BLaER1 treated with 17β-estradiol and CSF1 and Interleukin-3, amounts not matched to agents 10 nM and 100 nM (cell line): ENCODE data around the gene TMEM212.

Experiments
- H3K27ac ChIP-seq, 11 experiments: shearing (Covaris generic); formaldehyde crosslinking; 2 replicates each; pipeline ENCODE4 v1.8.1; 2022
- H3K27me3 ChIP-seq, 11 experiments: shearing (Covaris generic); formaldehyde crosslinking; 2 replicates each; pipeline ENCODE4 v1.8.1; 2022
- H3K36me3 ChIP-seq, 11 experiments: shearing (Covaris generic); formaldehyde crosslinking; 2 replicates each; pipeline ENCODE4 v1.8.1; 2022
- H3K4me1 ChIP-seq, 10 experiments: shearing (Covaris generic); formaldehyde crosslinking; 2 replicates each; pipeline ENCODE4 v1.8.1; 2022
- H3K4me2 ChIP-seq, 11 experiments: shearing (Covaris generic); formaldehyde crosslinking; 2 replicates each; pipeline ENCODE4 v1.8.1; 2022
- H3K4me3 ChIP-seq, 10 experiments: shearing (Covaris generic); formaldehyde crosslinking; 2 replicates each; pipeline ENCODE4 v1.8.1; 2022
- H3K9ac ChIP-seq, 11 experiments: shearing (Covaris generic); formaldehyde crosslinking; 2 replicates each; pipeline ENCODE4 v1.8.1; 2022
- H3K9me3 ChIP-seq, 11 experiments: shearing (Covaris generic); formaldehyde crosslinking; replicated peaks in 1 of 11; 2 replicates each; pipeline ENCODE4 v1.8.1; 2022
- H4K20me1 ChIP-seq, 11 experiments: shearing (Covaris generic); formaldehyde crosslinking; 2 replicates each; pipeline ENCODE4 v1.8.1; 2022
- Cebpa-rat ChIP-seq, 11 experiments: shearing (Covaris generic); IDR thresholded peaks; 2 replicates each; pipeline ENCODE4 v1.8.1; 2022

Gene TMEM212

GRCh38 chr3:171815973-171816595 is 27.1 kb upstream of the TMEM212 start:
- peaks cover 0 to 3% (median 0%) of the 10 kb centered on the region in 11 experiments; a peak in 2 of 22 replicates for H3K27me3 ChIP-seq
- H3K4me1 ChIP-seq = peaks cover 22 to 31% (median 28%) of the 10 kb centered on the region in 10 experiments
- H3K9ac ChIP-seq = no peak overlapping the region
- no peak overlapping the region for H3K4me2 ChIP-seq
- no peak overlapping the region for H3K4me3 ChIP-seq
- no peaks in the 10 kb centered on the region for H4K20me1 ChIP-seq
- no peak for TF ChIP-seq Cebpa-rat (IDR thresholded peaks at IDR 0.05)
- no peaks in the 10 kb centered on the region for H3K36me3 ChIP-seq
- H3K27ac ChIP-seq = no peak overlapping the region
- H3K9me3 ChIP-seq = peaks cover 7 to 23% (median 16%) of the 10 kb centered on the region in 11 experiments; a peak in 18 of 22 replicates

- H3K4me1 ChIP-seq = peaks cover 14 to 20% (median 17%) of the 10 kb centered on the region in 10 experiments
- TF ChIP-seq Cebpa-rat (IDR thresholded peaks at IDR 0.05) = no peak
- no peak overlapping the region for H3K27ac ChIP-seq
- no peaks in the 10 kb centered on the region for H4K20me1 ChIP-seq
- H3K9ac ChIP-seq = no peak overlapping the region
- no peaks in the 10 kb centered on the region for H3K36me3 ChIP-seq
- no peak overlapping the region for H3K4me2 ChIP-seq
- no peaks in the 10 kb centered on the region for H3K27me3 ChIP-seq
- H3K9me3 ChIP-seq = peaks cover 7 to 23% (median 16%) of the 10 kb centered on the region in 11 experiments; a peak in 18 of 22 replicates
- no peak overlapping the region for H3K4me3 ChIP-seq
Measured at GRCh38 chr3:171817074-171817800, 25.9 kb upstream of the TMEM212 start.

GRCh38 chr3:171821044-171821443 is 22.1 kb upstream of the TMEM212 start:
- no peak overlapping the region for H3K9ac ChIP-seq
- H4K20me1 ChIP-seq = no peaks in the 10 kb centered on the region
- TF ChIP-seq Cebpa-rat (IDR thresholded peaks at IDR 0.05) = no peak
- no peak overlapping the region for H3K4me3 ChIP-seq
- H3K36me3 ChIP-seq = no peaks in the 10 kb centered on the region
- H3K9me3 ChIP-seq = peaks cover 1 to 14% (median 8%) of the 10 kb centered on the region in 11 experiments; a peak in 15 of 22 replicates
- H3K4me1 ChIP-seq = peaks cover 0 to 4% (median 0%) of the 10 kb centered on the region in 10 experiments; a peak in 2 of 20 replicates
- no peak overlapping the region for H3K4me2 ChIP-seq
- no peaks in the 10 kb centered on the region for H3K27me3 ChIP-seq
- no peak overlapping the region for H3K27ac ChIP-seq

GRCh38 chr3:171821778-171822358 is 21.3 kb upstream of the TMEM212 start:
- H4K20me1 ChIP-seq = no peaks in the 10 kb centered on the region
- no peak for TF ChIP-seq Cebpa-rat (IDR thresholded peaks at IDR 0.05)
- H3K9me3 ChIP-seq = peaks cover 0 to 14% (median 7%) of the 10 kb centered on the region in 11 experiments; a peak in 13 of 22 replicates
- H3K4me1 ChIP-seq = peaks cover 0 to 4% (median 0%) of the 10 kb centered on the region in 10 experiments; a peak in 2 of 20 replicates
- H3K36me3 ChIP-seq = no peaks in the 10 kb centered on the region
- no peak overlapping the region for H3K4me3 ChIP-seq
- no peak overlapping the region for H3K9ac ChIP-seq
- no peak overlapping the region for H3K27ac ChIP-seq
- H3K4me2 ChIP-seq = no peak overlapping the region
- no peaks in the 10 kb centered on the region for H3K27me3 ChIP-seq

- Histone ChIP-seq H3K4me3 (no peak overlapping the region), H3K4me1 (peaks cover 0 to 4% (median 0%) of the 10 kb centered on the region in 10 experiments; a peak in 3 of 20 replicates), H3K9me3 (peaks cover 0 to 12% (median 6%) of the 10 kb centered on the region in 11 experiments; a peak in 13 of 22 replicates), H4K20me1 (no peaks in the 10 kb centered on the region), H3K4me2 (no peak overlapping the region), H3K27ac (no peak overlapping the region), H3K36me3 (no peaks in the 10 kb centered on the region), H3K9ac (no peak overlapping the region), H3K27me3 (no peaks in the 10 kb centered on the region)
- TF ChIP-seq Cebpa-rat (IDR thresholded peaks at IDR 0.05) = no peak
Measured at GRCh38 chr3:171822431-171823106, 20.6 kb upstream of the TMEM212 start.

- no peak overlapping the region for H3K27ac ChIP-seq
- H3K4me3 ChIP-seq = no peak overlapping the region
- H3K4me1 ChIP-seq = peaks cover 1 to 14% (median 5%) of the 10 kb centered on the region in 10 experiments; a peak in 17 of 20 replicates
- H3K36me3 ChIP-seq = no peaks in the 10 kb centered on the region
- H4K20me1 ChIP-seq = no peaks in the 10 kb centered on the region
- no peaks in the 10 kb centered on the region for H3K9me3 ChIP-seq
- no peak for TF ChIP-seq Cebpa-rat (IDR thresholded peaks at IDR 0.05)
- H3K9ac ChIP-seq = no peak overlapping the region
- no peak overlapping the region for H3K4me2 ChIP-seq
- H3K27me3 ChIP-seq = no peaks in the 10 kb centered on the region
Measured at GRCh38 chr3:171824116-171824515, 19.0 kb upstream of the TMEM212 start.

- H3K4me3 ChIP-seq = no peak overlapping the region
- H3K9me3 ChIP-seq = no peaks in the 10 kb centered on the region
- peaks cover 8 to 21% (median 12%) of the 10 kb centered on the region in 10 experiments for H3K4me1 ChIP-seq
- no peak for TF ChIP-seq Cebpa-rat (IDR thresholded peaks at IDR 0.05)
- no peak overlapping the region for H3K27ac ChIP-seq
- no peaks in the 10 kb centered on the region for H3K36me3 ChIP-seq
- H4K20me1 ChIP-seq = no peaks in the 10 kb centered on the region
- H3K9ac ChIP-seq = no peak overlapping the region
- H3K4me2 ChIP-seq = no peak overlapping the region
- no peaks in the 10 kb centered on the region for H3K27me3 ChIP-seq
Measured at GRCh38 chr3:171824824-171825221, 18.3 kb upstream of the TMEM212 start.

GRCh38 chr3:171825222-171825828 is 17.8 kb upstream of the TMEM212 start:
- no peak for TF ChIP-seq Cebpa-rat (IDR thresholded peaks at IDR 0.05)
- H3K4me3 ChIP-seq = no peak overlapping the region
- H3K9ac ChIP-seq = no peak overlapping the region
- no peaks in the 10 kb centered on the region for H3K36me3 ChIP-seq
- no peak overlapping the region for H3K4me2 ChIP-seq
- peaks cover 13 to 26% (median 17%) of the 10 kb centered on the region in 10 experiments for H3K4me1 ChIP-seq
- H3K9me3 ChIP-seq = no peaks in the 10 kb centered on the region
- H3K27me3 ChIP-seq = no peaks in the 10 kb centered on the region
- no peak overlapping the region for H3K27ac ChIP-seq
- no peaks in the 10 kb centered on the region for H4K20me1 ChIP-seq
